Breast epithelium (tissue), 4 donors: ENCODE results near the gene CTIF. TPM values are rescaled to one million over a fixed set of nuclear protein-coding genes. Genes with fewer than 3 reads are reported as not detected.

Source experiments
- DNase-seq, 2 donors: peaks; one replicate each; pipeline ENCODE4 v3.0.0-alpha.2; 2019; ENCODE audit warnings: low spot score in 2 of 2
- H3K27ac ChIP-seq, 2 donors: fragments of 200-600 bp; sonication (generic) in 1 of 2; one replicate each; pipeline ENCODE4 v1.5.1; 2016 to 2019; ENCODE audit warnings: mild to moderate bottlenecking in 1 of 2
- H3K27me3 ChIP-seq, 2 donors: fragments of 200-600 bp; sonication (generic) in 1 of 2; one replicate each; pipeline versions ENCODE4 v1.5.1 to v1.6.0; 2017 to 2019; ENCODE audit warnings: control low read depth in 1 of 2, mild to moderate bottlenecking in 1 of 2
- H3K36me3 ChIP-seq: fragments of 200-600 bp; one replicate; pipeline ENCODE4 v1.5.1; 2019
- H3K4me1 ChIP-seq, 2 donors: fragments of 200-600 bp; sonication (generic); one replicate each; pipeline ENCODE4 v1.5.1; 2016 to 2019; ENCODE audit warnings: control low read depth in 1 of 2
- H3K4me3 ChIP-seq, 3 donors: fragments of 200-600 bp; sonication (generic); 1 replicate in 2 of 3; 2 replicates in 1 of 3; pipeline ENCODE4 v1.5.1; 2016 to 2019; ENCODE audit warnings: mild to moderate bottlenecking in 3 of 3, moderate library complexity in 2 of 3
- H3K9me3 ChIP-seq, 2 donors: fragments of 200-600 bp; sonication (generic) in 1 of 2; one replicate each; pipeline ENCODE4 v1.5.1; 2016 to 2019; ENCODE audit warnings: control low read depth in 1 of 2
- CTCF ChIP-seq, 3 donors: fragments of 450-650 bp; IDR thresholded peaks; one replicate each; pipeline ENCODE4 v1.5.1; 2016 to 2017; ENCODE audit warnings: antibody characterized with exemption in 3 of 3, mild to moderate bottlenecking in 3 of 3, moderate library complexity in 3 of 3
- POLR2A ChIP-seq: fragments of 450-650 bp; IDR thresholded peaks from one replicate; pipeline ENCODE4 v1.6.1; 2016; ENCODE audit warnings: antibody characterized with exemption, mild to moderate bottlenecking, moderate library complexity
- POLR2AphosphoS5 ChIP-seq, 3 donors: sonication (generic); formaldehyde crosslinking; IDR thresholded peaks; one replicate each; pipeline ENCODE4 v1.6.1; 2017; ENCODE audit warnings: antibody characterized with exemption in 3 of 3
- intact Hi-C: fragments of 100-400 bp; cut with DNase I; formaldehyde crosslinking; loops from one replicate; pipeline ENCODE4 v1.15.1; 2023; ENCODE audit warnings: low total_unique reads
- total RNA-seq, 3 donors: library from RNA; depleted of rRNA; stranded (reverse); fragments of >200 nt; gene quantifications; one replicate each; pipeline ENCODE4 v1.1.0, GENCODE V29; 2016

The CTIF gene
- total RNA-seq, 3 donors from 2014 or later, result 28.8 to 78.9 (median 32.6) TPM

- TF ChIP-seq POLR2A (no peak), POLR2AphosphoS5 (IDR thresholded peaks at IDR 0.05) (no peak), CTCF (IDR thresholded peaks at IDR 0.05) (no peak)
- Histone ChIP-seq H3K27me3 (no peaks in the 10 kb centered on the region), H3K36me3 (no peaks in the 10 kb centered on the region), H3K27ac (no peak overlapping the region), H3K4me1 (peaks cover 0 to 8% of the 10 kb centered on the region in 2 donors), H3K9me3 (peaks cover 5 to 9% of the 10 kb centered on the region in 2 donors), H3K4me3 (no peak overlapping the region)
- DNase-seq, result no peak
- intact Hi-C loops, result no loop called here
Measured at GRCh38 chr18:48904847-48905394, 366.1 kb downstream of the CTIF start.

DNA sequence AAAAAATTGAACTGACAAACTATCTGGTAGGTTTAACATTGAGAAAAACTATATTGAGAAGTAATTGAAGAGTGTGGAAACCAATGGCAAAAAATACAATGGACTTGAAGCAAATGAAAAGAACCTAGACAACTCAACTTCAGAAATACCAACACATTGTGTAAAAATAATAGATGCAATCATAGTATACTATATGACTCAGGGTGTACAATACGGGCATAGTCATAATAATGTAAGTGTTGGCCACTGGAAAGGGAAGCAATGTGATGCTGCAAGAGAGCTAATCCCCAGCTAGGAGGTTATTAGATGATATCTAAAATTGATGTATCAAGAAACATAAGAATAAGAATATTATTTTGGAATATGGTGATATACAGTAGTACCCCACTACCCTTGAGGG lies 366.7 kb downstream of the CTIF start:
- Histone ChIP-seq H3K4me1 (peaks cover 0 to 8% of the 10 kb centered on the region in 2 donors), H3K9me3 (peaks cover 5 to 9% of the 10 kb centered on the region in 2 donors), H3K27ac (no peak overlapping the region), H3K36me3 (no peaks in the 10 kb centered on the region), H3K27me3 (no peaks in the 10 kb centered on the region), H3K4me3 (no peak overlapping the region)
- no peak for DNase-seq
- TF ChIP-seq POLR2A (no peak), POLR2AphosphoS5 (IDR thresholded peaks at IDR 0.05) (no peak), CTCF (IDR thresholded peaks at IDR 0.05) (no peak)
- intact Hi-C loops, result no loop called here

GRCh38 chr18:48908916-48909315 lies 370.1 kb downstream of the CTIF start:
- Histone ChIP-seq H3K27me3 (no peaks in the 10 kb centered on the region), H3K27ac (no peak overlapping the region), H3K36me3 (no peaks in the 10 kb centered on the region), H3K4me1 (no peaks in the 10 kb centered on the region), H3K4me3 (no peak overlapping the region), H3K9me3 (peaks cover 5 to 9% of the 10 kb centered on the region in 2 donors)
- no peak for DNase-seq
- intact Hi-C loops, result no loop called here
- TF ChIP-seq CTCF (IDR thresholded peaks at IDR 0.05) (no peak), POLR2AphosphoS5 (IDR thresholded peaks at IDR 0.05) (no peak), POLR2A (no peak)

DNA sequence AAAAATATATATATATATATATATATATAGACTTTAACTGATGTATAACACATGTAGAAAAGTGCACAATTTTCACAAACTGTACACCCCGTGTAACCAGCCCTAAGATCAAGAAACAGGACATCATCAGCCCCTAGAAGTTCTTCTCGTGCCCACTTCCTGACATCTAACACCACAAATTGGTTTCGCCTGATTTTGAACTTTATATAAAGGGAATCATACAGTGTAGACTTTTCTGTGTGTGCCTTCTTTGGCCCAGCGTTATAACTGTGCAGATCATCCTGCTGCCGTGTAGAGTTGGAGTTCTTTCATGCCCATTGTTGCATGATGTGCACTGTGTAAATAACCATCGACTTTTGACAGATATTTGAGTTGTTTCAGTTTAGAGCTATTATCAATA lies 370.9 kb downstream of the CTIF start:
- intact Hi-C loops, result no loop called here
- Histone ChIP-seq H3K36me3 (no peaks in the 10 kb centered on the region), H3K27me3 (no peaks in the 10 kb centered on the region), H3K27ac (no peak overlapping the region), H3K9me3 (peaks cover 3 to 4% of the 10 kb centered on the region in 2 donors), H3K4me1 (no peaks in the 10 kb centered on the region), H3K4me3 (no peak overlapping the region)
- TF ChIP-seq CTCF (IDR thresholded peaks at IDR 0.05) (no peak), POLR2A (no peak), POLR2AphosphoS5 (IDR thresholded peaks at IDR 0.05) (no peak)
- DNase-seq, result no peak

DNA sequence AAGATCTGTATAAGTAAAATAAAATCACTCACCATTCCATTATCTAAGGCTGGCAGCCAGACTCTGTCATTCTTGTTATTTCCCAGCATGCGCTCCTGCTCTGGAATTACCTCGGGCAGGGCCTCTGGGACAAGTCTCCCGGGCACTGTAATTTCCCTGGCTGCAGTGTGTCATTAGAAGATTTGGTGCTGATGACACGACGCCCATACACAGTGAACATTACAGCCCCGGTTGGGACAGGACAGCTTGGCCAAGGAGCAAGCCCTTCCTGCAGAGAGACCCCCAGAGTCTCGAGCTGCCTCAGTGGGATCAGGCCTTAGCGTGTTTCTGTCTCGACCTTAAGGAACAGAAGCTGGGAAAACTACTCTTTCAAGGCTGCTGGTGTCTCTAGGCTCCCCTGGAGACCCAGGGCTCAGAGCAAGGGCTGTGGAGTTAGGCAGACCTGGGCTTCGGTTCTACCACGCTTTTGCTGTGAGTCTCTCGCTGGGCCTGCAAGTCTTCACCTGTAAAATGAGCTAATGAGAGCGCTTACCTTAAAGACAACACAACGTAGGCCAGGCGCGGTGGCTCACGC lies 372.2 kb downstream of the CTIF start:
- intact Hi-C loops, result no loop called here

More for the DNA sequence above, 372.2 kb downstream of the CTIF start:
- Histone ChIP-seq H3K9me3 (no peaks in the 10 kb centered on the region), H3K36me3 (no peaks in the 10 kb centered on the region), H3K27ac (no peak overlapping the region), H3K4me1 (no peaks in the 10 kb centered on the region), H3K27me3 (no peaks in the 10 kb centered on the region), H3K4me3 (no peak overlapping the region)
- no peak for DNase-seq
- no peak for TF ChIP-seq POLR2A
- no peak for TF ChIP-seq POLR2AphosphoS5 (IDR thresholded peaks at IDR 0.05)
- no peak for TF ChIP-seq CTCF (IDR thresholded peaks at IDR 0.05)
